ENCODE results near the gene TCERG1L.

The TCERG1L gene

GRCh38 chr10:131070856-131071255, 240.7 kb downstream of the TCERG1L start:
- H3K27me3 ChIP-seq (ENCODE audit: insufficient read depth, poor library complexity, severe bottlenecking), result no peaks in the 10 kb centered on the region
- H3K27ac ChIP-seq (replicated peaks), result no peak overlapping the region
- TF ChIP-seq POLR2AphosphoS5 (IDR thresholded peaks at IDR 0.05; ENCODE audit: low read depth), result no peak
- TF ChIP-seq CTCF (IDR thresholded peaks at IDR 0.05; ENCODE audit: insufficient read depth, low read length), result no peak
- no peak for TF ChIP-seq SPI1 (IDR thresholded peaks at IDR 0.05; ENCODE audit: borderline replicate concordance, low read depth)
- no peak for TF ChIP-seq REST (IDR thresholded peaks at IDR 0.05; ENCODE audit: insufficient replicate concordance, low read depth)
- no peak for TF ChIP-seq GABPA (IDR thresholded peaks at IDR 0.05; ENCODE audit: low read depth)
- DNase-seq (ENCODE audit: low read depth in 1 of 2, low spot score in 1 of 2), result no peak
- no peak overlapping the region for H3K4me3 ChIP-seq (replicated peaks; ENCODE audit: insufficient read depth, low read length)

GRCh38 chr10:131068760-131069159, 242.8 kb downstream of the TCERG1L start:
- H3K4me3 ChIP-seq (replicated peaks; ENCODE audit: insufficient read depth, low read length), result no peak overlapping the region
- no peak for TF ChIP-seq GABPA (IDR thresholded peaks at IDR 0.05; ENCODE audit: low read depth)
- TF ChIP-seq REST (IDR thresholded peaks at IDR 0.05; ENCODE audit: insufficient replicate concordance, low read depth), result no peak
- TF ChIP-seq POLR2AphosphoS5 (IDR thresholded peaks at IDR 0.05; ENCODE audit: low read depth), result no peak
- TF ChIP-seq CTCF (IDR thresholded peaks at IDR 0.05; ENCODE audit: insufficient read depth, low read length), result no peak
- no peak for TF ChIP-seq SPI1 (IDR thresholded peaks at IDR 0.05; ENCODE audit: borderline replicate concordance, low read depth)
- no peaks in the 10 kb centered on the region for H3K27me3 ChIP-seq (ENCODE audit: insufficient read depth, poor library complexity, severe bottlenecking)
- no peak overlapping the region for H3K27ac ChIP-seq (replicated peaks)
- no peak for DNase-seq (ENCODE audit: low read depth in 1 of 2, low spot score in 1 of 2)

- Histone ChIP-seq H3K4me3 (replicated peaks; ENCODE audit: insufficient read depth, low read length) (no peak overlapping the region), H3K27ac (replicated peaks) (no peak overlapping the region), H3K27me3 (ENCODE audit: insufficient read depth, poor library complexity, severe bottlenecking) (no peaks in the 10 kb centered on the region)
- TF ChIP-seq CTCF (IDR thresholded peaks at IDR 0.05; ENCODE audit: insufficient read depth, low read length), result no peak
- no peak for TF ChIP-seq REST (IDR thresholded peaks at IDR 0.05; ENCODE audit: insufficient replicate concordance, low read depth)
- TF ChIP-seq GABPA (IDR thresholded peaks at IDR 0.05; ENCODE audit: low read depth), result no peak
- no peak for TF ChIP-seq SPI1 (IDR thresholded peaks at IDR 0.05; ENCODE audit: borderline replicate concordance, low read depth)
- no peak for TF ChIP-seq POLR2AphosphoS5 (IDR thresholded peaks at IDR 0.05; ENCODE audit: low read depth)
- DNase-seq (ENCODE audit: low read depth in 1 of 2, low spot score in 1 of 2), result no peak
Observed at GRCh38 chr10:131068311-131068710, 243.2 kb downstream of the TCERG1L start.
